ENCODE measurements around the gene FGF10. TPM values are rescaled to one million over a fixed set of nuclear protein-coding genes. Genes with fewer than 3 reads are reported as not detected.

The FGF10 gene
- total RNA-seq, 2 experiments from 2014 or later: not detected

- H3K27me3 Mint-ChIP-seq: no peaks in the 10 kb centered on the region
- H3K4me1 Mint-ChIP-seq: no peaks in the 10 kb centered on the region
- CTCF ChIA-PET: no interaction called here
- no peak overlapping the region for H3K27ac Mint-ChIP-seq
- ATAC-seq: no peak
- no peak for DNase-seq
- peaks cover 4% of the 10 kb centered on the region for H3K9me3 Mint-ChIP-seq (ENCODE audit: low read depth)
- H3K36me3 Mint-ChIP-seq: no peaks in the 10 kb centered on the region
- no peak overlapping the region for H3K4me3 Mint-ChIP-seq
These were observed 122.2 kb downstream of the FGF10 start for GRCh38 chr5:44266882-44267576.

GRCh38 chr5:44265713-44266112 lies 123.5 kb downstream of the FGF10 start:
- H3K36me3 Mint-ChIP-seq: no peaks in the 10 kb centered on the region
- CTCF ChIA-PET: no interaction called here
- ATAC-seq: no peak
- H3K27me3 Mint-ChIP-seq: no peaks in the 10 kb centered on the region
- H3K4me1 Mint-ChIP-seq: no peaks in the 10 kb centered on the region
- no peak for DNase-seq
- H3K9me3 Mint-ChIP-seq (ENCODE audit: low read depth): peaks cover 6% of the 10 kb centered on the region
- H3K4me3 Mint-ChIP-seq: no peak overlapping the region
- H3K27ac Mint-ChIP-seq: no peak overlapping the region

GRCh38 chr5:44260793-44261192 lies 128.4 kb downstream of the FGF10 start:
- ATAC-seq: no peak
- H3K4me1 Mint-ChIP-seq: no peaks in the 10 kb centered on the region
- DNase-seq: no peak
- H3K4me3 Mint-ChIP-seq: no peak overlapping the region
- H3K27ac Mint-ChIP-seq: no peak overlapping the region
- H3K9me3 Mint-ChIP-seq (ENCODE audit: low read depth): peaks cover 4% of the 10 kb centered on the region
- H3K36me3 Mint-ChIP-seq: no peaks in the 10 kb centered on the region
- CTCF ChIA-PET: no interaction called here
- H3K27me3 Mint-ChIP-seq: no peaks in the 10 kb centered on the region

GRCh38 chr5:44257653-44258365 lies 131.4 kb downstream of the FGF10 start:
- Mint-ChIP-seq H3K36me3 (no peaks in the 10 kb centered on the region), H3K4me3 (no peak overlapping the region), H3K27ac (no peak overlapping the region), H3K9me3 (ENCODE audit: low read depth) (peaks cover 4% of the 10 kb centered on the region), H3K27me3 (no peaks in the 10 kb centered on the region), H3K4me1 (no peaks in the 10 kb centered on the region)
- CTCF ChIA-PET: no interaction called here
- ATAC-seq (no peak), DNase-seq (no peak)

- Mint-ChIP-seq H3K27me3 (no peaks in the 10 kb centered on the region), H3K9me3 (ENCODE audit: low read depth) (peaks cover 2% of the 10 kb centered on the region), H3K27ac (no peak overlapping the region), H3K36me3 (no peaks in the 10 kb centered on the region), H3K4me1 (no peaks in the 10 kb centered on the region), H3K4me3 (no peak overlapping the region)
- no peak for DNase-seq
- CTCF ChIA-PET: no interaction called here
- no peak for ATAC-seq
These were observed 132.0 kb downstream of the FGF10 start for GRCh38 chr5:44257221-44257620.

Measured in activated CD8-positive, alpha-beta memory T cell treated with anti-CD3 and anti-CD28 coated beads, Interleukin-2, amount 10 ng/mL, durations not matched to agents 7 days and 5 days (primary cell).